Breast epithelium (tissue), 4 donors: ENCODE data around the gene SERGEF. TPM values are rescaled to one million over a fixed set of nuclear protein-coding genes. Genes with fewer than 3 reads are reported as not detected.

Source experiments
- DNase-seq, 2 donors: peaks; one replicate each; pipeline ENCODE4 v3.0.0-alpha.2; 2019; ENCODE audit warnings: low spot score in 2 of 2
- H3K27ac ChIP-seq, 2 donors: fragments of 200-600 bp; sonication (generic) in 1 of 2; one replicate each; pipeline ENCODE4 v1.5.1; 2016 to 2019; ENCODE audit warnings: mild to moderate bottlenecking in 1 of 2
- H3K27me3 ChIP-seq, 2 donors: fragments of 200-600 bp; sonication (generic) in 1 of 2; one replicate each; pipeline versions ENCODE4 v1.5.1 to v1.6.0; 2017 to 2019; ENCODE audit warnings: control low read depth in 1 of 2, mild to moderate bottlenecking in 1 of 2
- H3K36me3 ChIP-seq: fragments of 200-600 bp; one replicate; pipeline ENCODE4 v1.5.1; 2019
- H3K4me1 ChIP-seq, 2 donors: fragments of 200-600 bp; sonication (generic); one replicate each; pipeline ENCODE4 v1.5.1; 2016 to 2019; ENCODE audit warnings: control low read depth in 1 of 2
- H3K4me3 ChIP-seq, 3 donors: fragments of 200-600 bp; sonication (generic); 1 replicate in 2 of 3; 2 replicates in 1 of 3; pipeline ENCODE4 v1.5.1; 2016 to 2019; ENCODE audit warnings: mild to moderate bottlenecking in 3 of 3, moderate library complexity in 2 of 3
- H3K9me3 ChIP-seq, 2 donors: fragments of 200-600 bp; sonication (generic) in 1 of 2; one replicate each; pipeline ENCODE4 v1.5.1; 2016 to 2019; ENCODE audit warnings: control low read depth in 1 of 2
- POLR2A ChIP-seq: fragments of 450-650 bp; IDR thresholded peaks from one replicate; pipeline ENCODE4 v1.6.1; 2016; ENCODE audit warnings: antibody characterized with exemption, mild to moderate bottlenecking, moderate library complexity
- POLR2AphosphoS5 ChIP-seq, 3 donors: sonication (generic); formaldehyde crosslinking; IDR thresholded peaks; one replicate each; pipeline ENCODE4 v1.6.1; 2017; ENCODE audit warnings: antibody characterized with exemption in 3 of 3
- intact Hi-C: fragments of 100-400 bp; cut with DNase I; formaldehyde crosslinking; loops from one replicate; pipeline ENCODE4 v1.15.1; 2023; ENCODE audit warnings: low total_unique reads
- total RNA-seq, 3 donors: library from RNA; depleted of rRNA; stranded (reverse); fragments of >200 nt; gene quantifications; one replicate each; pipeline ENCODE4 v1.1.0, GENCODE V29; 2016
- TF ChIP-seq, protein P1 (sequence below), 3 donors: fragments of 450-650 bp; IDR thresholded peaks; one replicate each; pipeline ENCODE4 v1.5.1; 2016 to 2017; ENCODE audit warnings: antibody characterized with exemption in 3 of 3, mild to moderate bottlenecking in 3 of 3, moderate library complexity in 3 of 3

SERGEF gene
- total RNA-seq, 3 donors from 2014 or later, result 31.8 to 47.5 (median 41.9) TPM

DNA sequence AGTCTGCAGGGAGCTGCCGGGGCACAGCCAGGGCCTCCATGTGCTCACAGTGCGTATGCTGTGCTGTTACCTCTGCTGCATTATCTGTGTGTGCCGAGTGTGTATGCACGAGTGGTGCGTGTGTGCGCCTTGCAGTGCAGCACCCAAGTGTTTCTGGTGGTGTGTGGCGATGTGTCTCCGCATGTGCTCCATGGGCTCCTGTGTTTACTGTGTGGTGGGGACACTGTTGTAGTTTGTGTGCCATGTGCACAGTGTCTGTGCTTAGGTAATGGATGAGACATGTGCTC, 246.8 kb downstream of the SERGEF start:
- TF ChIP-seq POLR2AphosphoS5 (IDR thresholded peaks at IDR 0.05) (no peak), POLR2A (no peak)
- TF ChIP-seq, protein P1, sequence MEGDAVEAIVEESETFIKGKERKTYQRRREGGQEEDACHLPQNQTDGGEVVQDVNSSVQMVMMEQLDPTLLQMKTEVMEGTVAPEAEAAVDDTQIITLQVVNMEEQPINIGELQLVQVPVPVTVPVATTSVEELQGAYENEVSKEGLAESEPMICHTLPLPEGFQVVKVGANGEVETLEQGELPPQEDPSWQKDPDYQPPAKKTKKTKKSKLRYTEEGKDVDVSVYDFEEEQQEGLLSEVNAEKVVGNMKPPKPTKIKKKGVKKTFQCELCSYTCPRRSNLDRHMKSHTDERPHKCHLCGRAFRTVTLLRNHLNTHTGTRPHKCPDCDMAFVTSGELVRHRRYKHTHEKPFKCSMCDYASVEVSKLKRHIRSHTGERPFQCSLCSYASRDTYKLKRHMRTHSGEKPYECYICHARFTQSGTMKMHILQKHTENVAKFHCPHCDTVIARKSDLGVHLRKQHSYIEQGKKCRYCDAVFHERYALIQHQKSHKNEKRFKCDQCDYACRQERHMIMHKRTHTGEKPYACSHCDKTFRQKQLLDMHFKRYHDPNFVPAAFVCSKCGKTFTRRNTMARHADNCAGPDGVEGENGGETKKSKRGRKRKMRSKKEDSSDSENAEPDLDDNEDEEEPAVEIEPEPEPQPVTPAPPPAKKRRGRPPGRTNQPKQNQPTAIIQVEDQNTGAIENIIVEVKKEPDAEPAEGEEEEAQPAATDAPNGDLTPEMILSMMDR (IDR thresholded peaks at IDR 0.05), result no peak
- intact Hi-C loops, result no loop called here
- Histone ChIP-seq H3K36me3 (no peaks in the 10 kb centered on the region), H3K27me3 (no peaks in the 10 kb centered on the region), H3K4me3 (no peak overlapping the region), H3K4me1 (no peaks in the 10 kb centered on the region), H3K9me3 (no peaks in the 10 kb centered on the region), H3K27ac (no peak overlapping the region)
- DNase-seq, result no peak

DNA sequence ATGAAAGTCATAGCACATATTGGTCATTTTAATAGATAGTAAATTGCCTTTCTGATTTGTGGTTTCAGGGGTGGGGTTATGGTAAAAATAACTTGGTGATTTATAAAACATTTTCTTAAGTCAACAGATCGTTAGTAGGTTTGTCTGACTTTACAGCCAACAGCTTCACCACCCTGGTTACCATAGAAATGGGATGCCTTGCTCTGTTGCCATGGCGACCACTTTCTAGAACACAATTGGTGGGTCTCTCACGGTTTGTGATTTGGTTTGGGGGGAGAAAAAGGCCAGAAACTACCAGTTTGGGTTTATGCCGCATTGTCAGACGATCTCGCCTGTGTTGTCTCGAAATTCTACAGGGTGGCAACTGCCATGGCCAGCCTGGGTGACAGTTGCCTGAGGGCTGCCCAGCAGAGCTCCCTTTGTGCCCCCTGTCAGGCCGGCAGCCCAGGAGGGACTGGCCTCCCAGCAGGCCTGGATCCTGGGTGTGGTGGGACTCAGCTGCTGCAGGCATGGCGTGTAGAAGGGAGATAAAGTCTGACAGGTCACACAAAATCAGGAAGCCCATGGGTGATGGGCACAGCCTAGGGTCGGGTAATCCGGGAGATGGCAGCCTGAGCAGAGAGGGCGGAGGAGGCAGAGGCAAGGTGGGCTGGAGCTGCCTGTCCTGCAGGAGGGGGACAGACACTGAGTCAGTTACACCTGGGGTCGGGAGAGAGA, 247.3 kb downstream of the SERGEF start:
- TF ChIP-seq, protein P1 (IDR thresholded peaks at IDR 0.05), result no peak
- no peak for TF ChIP-seq POLR2A
- no peak for TF ChIP-seq POLR2AphosphoS5 (IDR thresholded peaks at IDR 0.05)
- H3K27me3 ChIP-seq, result no peaks in the 10 kb centered on the region
- no peak for DNase-seq
- intact Hi-C loops, result no loop called here
- no peak overlapping the region for H3K27ac ChIP-seq
- H3K9me3 ChIP-seq, result no peaks in the 10 kb centered on the region
- H3K4me1 ChIP-seq, result no peaks in the 10 kb centered on the region
- H3K36me3 ChIP-seq, result no peaks in the 10 kb centered on the region
- H3K4me3 ChIP-seq, result no peak overlapping the region

DNA sequence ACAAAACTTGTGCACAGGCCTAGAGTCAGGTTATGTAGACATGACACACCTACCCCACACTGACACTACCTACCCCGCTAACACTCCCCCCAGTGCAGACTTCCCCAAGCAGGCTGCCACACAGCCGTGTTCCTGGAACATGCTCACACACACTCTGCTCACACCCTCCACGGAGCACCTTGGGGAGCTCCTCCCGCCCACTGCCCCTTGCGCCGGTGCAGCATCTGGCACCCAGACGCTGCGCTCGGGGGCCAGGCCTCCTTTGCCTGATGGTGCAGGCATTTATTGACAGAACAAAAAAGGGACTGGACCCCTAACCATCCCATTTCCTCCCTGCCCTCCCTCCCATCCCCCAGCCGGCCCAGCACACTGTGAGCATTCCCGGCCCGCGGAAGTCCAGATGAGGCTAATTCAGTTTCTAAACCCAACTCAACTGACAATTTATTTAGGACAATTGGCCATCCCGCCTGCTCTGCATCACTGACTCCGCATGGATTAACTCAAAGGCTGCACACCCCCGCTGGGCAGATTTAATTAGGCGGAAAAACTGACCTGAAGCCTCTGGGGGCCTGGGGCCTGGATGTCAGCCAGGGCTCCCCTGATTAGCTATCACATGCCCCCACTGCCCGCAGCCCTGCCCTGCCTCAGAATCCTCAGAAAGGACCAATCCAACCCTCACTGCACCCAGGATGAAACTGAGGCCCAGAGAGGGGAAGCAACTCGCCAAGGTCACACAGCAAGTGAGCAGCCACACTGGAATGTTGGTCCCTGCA, 248.2 kb downstream of the SERGEF start:
- Histone ChIP-seq H3K4me1 (no peaks in the 10 kb centered on the region), H3K27me3 (no peaks in the 10 kb centered on the region), H3K9me3 (no peaks in the 10 kb centered on the region), H3K27ac (no peak overlapping the region), H3K36me3 (no peaks in the 10 kb centered on the region), H3K4me3 (no peak overlapping the region)
- no peak for DNase-seq
- TF ChIP-seq, protein P1 (IDR thresholded peaks at IDR 0.05), result no peak
- TF ChIP-seq POLR2A (no peak), POLR2AphosphoS5 (IDR thresholded peaks at IDR 0.05) (no peak)
- intact Hi-C loops, result no loop called here

DNA sequence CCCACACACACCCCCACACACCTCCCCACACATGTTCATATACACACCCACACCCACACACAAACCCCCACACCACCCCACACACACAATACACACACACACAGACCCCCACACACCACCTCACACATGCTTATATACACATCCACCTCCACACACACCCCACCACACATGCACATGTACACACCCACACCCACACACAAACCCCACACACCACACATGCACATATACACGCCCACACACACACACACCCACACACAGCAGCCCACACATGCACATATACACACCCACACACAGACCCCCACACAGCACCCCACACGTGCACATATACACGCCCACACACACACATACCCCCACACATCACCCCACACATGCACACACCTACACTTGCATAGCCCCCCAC, 249.1 kb downstream of the SERGEF start:
- intact Hi-C loops, result no loop called here
- H3K27me3 ChIP-seq, result no peaks in the 10 kb centered on the region
- no peak for TF ChIP-seq POLR2A
- no peak for TF ChIP-seq POLR2AphosphoS5 (IDR thresholded peaks at IDR 0.05)
- TF ChIP-seq, protein P1 (IDR thresholded peaks at IDR 0.05), result no peak
- no peak for DNase-seq
- no peaks in the 10 kb centered on the region for H3K36me3 ChIP-seq
- H3K4me3 ChIP-seq, result no peak overlapping the region
- peaks cover 0 to 4% of the 10 kb centered on the region in 2 donors for H3K9me3 ChIP-seq
- no peaks in the 10 kb centered on the region for H3K4me1 ChIP-seq
- no peak overlapping the region for H3K27ac ChIP-seq

DNA sequence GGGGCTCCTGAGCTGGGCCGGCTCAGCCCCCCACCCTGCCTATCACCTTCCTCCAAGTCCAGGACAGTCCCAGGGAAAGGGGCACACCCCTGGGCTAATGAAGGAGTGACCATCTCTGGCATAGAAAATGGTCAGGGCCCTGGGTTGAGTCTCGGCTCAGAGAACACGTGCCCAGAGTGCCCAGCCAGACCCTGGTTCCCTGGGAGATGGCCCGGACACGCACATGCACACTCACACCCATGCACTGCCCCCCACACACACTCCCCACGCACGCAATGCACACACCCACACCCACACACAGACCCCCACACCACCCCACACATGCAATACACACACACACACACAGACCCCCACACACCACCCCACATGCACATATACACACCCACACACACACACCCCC, 249.6 kb downstream of the SERGEF start:
- intact Hi-C loops, result no loop called here
- Histone ChIP-seq H3K4me3 (no peak overlapping the region), H3K4me1 (no peaks in the 10 kb centered on the region), H3K9me3 (peaks cover 0 to 8% of the 10 kb centered on the region in 2 donors), H3K27ac (no peak overlapping the region), H3K36me3 (no peaks in the 10 kb centered on the region), H3K27me3 (no peaks in the 10 kb centered on the region)
- DNase-seq, result no peak
- no peak for TF ChIP-seq POLR2AphosphoS5 (IDR thresholded peaks at IDR 0.05)
- TF ChIP-seq, protein P1 (IDR thresholded peaks at IDR 0.05), result no peak
- no peak for TF ChIP-seq POLR2A
